GM12865 (cell line): ENCODE measurements around the gene GLI3.
A peak's percentile ranks its signal among the peaks of the same experiment; 100 is the strongest.

Experiments
- DNase-seq: peaks from one replicate; pipeline ENCODE4 v3.0.0; 2010; ENCODE audit warnings: low read depth
- H3K4me3 ChIP-seq: 2 replicates; pipeline ENCODE4 v1.5.1; 2011; ENCODE audit warnings: mild to moderate bottlenecking, low read depth, low read length, control low read depth
- TF ChIP-seq, protein P1 (sequence below): IDR thresholded peaks from 2 replicates; pipeline ENCODE4 v1.5.1; 2011; ENCODE audit warnings: low read length, control low read depth, low read depth, inconsistent platforms; ENCODE audit not compliant: insufficient read depth; ENCODE audit errors: missing control alignments

Gene GLI3

DNA sequence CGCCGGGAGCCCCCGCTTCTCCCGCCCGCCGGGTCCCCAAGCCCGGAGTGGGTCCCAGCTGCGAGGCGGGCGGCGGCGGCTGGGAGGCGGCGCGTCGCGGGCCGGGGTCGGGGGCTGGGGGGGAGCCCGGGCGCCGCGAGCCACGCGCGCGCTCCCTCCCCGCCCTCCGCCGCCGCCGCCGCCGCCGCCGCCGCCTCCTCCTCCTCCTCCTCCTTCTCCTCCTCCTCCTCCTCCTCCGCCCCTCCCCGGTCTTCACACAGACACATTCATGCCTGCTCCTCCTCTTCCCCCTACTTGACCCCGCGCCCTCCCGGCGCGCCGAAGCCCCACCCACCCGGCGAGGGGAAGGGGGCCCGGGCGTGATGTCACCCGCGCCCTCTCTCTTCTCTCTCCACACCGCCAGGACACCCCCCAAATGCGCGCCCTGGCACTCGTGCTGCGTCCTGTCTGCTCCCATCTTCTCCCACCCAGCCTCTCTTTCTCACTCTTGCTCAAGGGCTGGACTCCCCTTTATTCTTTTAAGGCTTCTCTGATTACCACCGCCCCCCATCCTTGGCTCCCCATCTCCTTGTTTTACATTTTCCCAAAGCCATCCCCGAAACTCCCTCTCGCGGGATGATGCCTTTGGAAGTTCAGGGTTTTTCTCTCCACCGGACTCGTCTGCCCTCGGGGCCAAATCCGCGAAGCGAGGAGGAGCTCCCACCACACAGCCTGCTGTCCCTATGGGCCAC, 967 bp upstream of the GLI3 start:
- TF ChIP-seq, protein P1, sequence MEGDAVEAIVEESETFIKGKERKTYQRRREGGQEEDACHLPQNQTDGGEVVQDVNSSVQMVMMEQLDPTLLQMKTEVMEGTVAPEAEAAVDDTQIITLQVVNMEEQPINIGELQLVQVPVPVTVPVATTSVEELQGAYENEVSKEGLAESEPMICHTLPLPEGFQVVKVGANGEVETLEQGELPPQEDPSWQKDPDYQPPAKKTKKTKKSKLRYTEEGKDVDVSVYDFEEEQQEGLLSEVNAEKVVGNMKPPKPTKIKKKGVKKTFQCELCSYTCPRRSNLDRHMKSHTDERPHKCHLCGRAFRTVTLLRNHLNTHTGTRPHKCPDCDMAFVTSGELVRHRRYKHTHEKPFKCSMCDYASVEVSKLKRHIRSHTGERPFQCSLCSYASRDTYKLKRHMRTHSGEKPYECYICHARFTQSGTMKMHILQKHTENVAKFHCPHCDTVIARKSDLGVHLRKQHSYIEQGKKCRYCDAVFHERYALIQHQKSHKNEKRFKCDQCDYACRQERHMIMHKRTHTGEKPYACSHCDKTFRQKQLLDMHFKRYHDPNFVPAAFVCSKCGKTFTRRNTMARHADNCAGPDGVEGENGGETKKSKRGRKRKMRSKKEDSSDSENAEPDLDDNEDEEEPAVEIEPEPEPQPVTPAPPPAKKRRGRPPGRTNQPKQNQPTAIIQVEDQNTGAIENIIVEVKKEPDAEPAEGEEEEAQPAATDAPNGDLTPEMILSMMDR: no peak
- peak; percentile 16 for DNase-seq
- H3K4me3 ChIP-seq: peak overlapping the region; percentile 85

DNA sequence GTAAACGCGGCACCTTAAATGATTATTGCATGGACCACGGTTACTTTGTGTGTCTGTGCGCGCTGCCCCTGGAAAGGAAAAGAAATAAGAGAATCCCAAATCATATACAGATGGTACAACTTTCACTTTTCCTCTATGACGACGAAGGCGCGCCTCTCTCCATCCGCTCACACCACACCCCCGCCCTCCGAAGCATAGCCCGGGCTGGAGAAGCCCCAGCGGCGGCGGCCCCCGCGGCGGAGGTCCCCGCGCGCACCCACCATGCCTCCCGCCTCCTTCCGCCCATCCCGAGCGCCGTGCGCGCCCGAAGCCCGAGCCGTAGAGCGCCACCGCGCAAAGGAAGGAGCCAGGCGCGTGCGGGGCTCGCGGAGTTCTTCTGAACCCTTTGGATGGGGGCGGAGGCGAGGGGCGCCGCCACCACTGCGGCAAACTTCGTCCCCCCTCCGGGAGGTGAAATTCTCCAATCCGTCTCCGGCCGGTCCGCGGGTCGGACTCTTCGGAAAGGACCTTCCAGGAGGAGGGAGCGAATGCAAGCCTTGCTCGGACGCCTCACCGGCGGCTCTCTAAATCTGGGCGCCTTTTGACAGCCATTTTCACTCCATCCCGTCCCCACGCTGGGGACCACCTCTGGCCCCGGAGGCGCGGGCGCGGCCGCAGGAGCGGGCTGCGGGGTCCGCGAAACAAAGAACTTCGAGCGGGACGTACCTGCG, 588 bp downstream of the GLI3 start:
- no peak for DNase-seq
- H3K4me3 ChIP-seq: peak overlapping the region; percentile 56
- TF ChIP-seq, protein P1: no peak

DNA sequence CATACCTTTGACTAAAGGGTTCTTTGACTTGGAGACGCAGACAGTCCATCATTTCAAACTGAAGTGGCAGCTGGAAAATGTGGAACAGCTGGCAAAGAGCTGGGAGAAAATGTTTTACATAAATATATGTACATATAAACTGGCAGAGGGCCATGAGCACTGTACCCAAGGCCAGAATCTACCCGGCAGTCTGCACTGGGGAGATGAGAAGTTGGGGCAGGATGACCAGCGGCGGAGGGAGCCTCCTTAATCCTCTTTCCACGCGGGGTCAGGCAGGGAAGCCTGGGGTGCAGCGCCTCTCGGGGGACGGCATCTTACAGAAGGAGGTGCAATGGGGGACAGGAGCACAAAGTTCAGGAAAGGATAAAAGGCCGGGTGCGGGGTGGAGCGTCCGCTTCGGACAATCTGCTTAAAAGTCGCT, 1.3 kb downstream of the GLI3 start:
- DNase-seq: no peak
- H3K4me3 ChIP-seq: no peak overlapping the region
- TF ChIP-seq, protein P1: no peak

DNA sequence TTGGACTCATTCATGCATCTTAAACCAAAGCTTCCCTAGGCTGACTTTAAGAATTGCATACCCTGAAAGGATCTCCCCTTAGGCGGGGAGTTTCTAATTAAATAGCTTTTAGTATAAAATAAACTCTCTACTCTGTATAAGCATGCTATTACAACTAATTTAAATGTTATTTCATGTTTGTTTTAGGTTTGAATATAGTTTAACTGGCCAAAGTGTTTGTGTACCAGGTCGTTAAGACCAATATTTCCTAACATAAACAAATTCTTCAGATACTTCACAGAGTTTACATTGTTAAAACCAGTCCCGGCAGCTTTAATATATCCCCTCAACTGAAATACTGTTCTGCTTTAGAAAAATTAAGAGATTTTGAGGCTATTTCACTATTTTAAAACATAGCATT, 2.3 kb downstream of the GLI3 start:
- DNase-seq: no peak
- H3K4me3 ChIP-seq: no peak overlapping the region
- TF ChIP-seq, protein P1: no peak

DNA sequence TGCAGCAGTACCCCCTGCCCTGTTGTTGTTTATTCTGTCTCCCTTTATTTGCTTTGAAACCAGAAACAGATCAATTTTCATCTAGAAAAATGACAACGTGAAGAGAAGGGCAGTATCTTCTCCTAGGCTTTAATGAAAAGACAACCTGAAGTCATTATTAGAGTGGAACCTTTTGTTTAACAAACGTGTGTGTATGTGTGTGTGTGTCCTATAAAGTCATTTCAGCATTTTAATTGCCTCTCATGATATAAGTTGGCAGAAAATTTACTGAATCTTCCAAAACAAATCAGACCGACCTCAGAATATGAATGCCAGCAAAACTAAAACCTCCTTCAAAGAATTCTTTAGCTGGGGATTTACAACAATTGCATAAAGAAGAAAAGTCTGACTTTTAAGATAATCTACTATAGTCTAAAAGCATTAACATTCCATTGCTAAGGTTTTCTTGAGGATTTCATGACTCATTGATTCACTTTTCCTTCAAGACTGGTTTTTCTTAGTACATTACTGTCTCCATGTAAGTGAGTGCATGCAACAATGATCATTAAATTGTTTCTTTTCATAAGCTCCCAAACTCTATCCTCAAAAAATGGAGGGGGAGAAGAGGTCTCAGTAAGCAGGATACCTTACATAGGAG, 3.2 kb downstream of the GLI3 start:
- no peak for DNase-seq
- TF ChIP-seq, protein P1: no peak
- no peak overlapping the region for H3K4me3 ChIP-seq

DNA sequence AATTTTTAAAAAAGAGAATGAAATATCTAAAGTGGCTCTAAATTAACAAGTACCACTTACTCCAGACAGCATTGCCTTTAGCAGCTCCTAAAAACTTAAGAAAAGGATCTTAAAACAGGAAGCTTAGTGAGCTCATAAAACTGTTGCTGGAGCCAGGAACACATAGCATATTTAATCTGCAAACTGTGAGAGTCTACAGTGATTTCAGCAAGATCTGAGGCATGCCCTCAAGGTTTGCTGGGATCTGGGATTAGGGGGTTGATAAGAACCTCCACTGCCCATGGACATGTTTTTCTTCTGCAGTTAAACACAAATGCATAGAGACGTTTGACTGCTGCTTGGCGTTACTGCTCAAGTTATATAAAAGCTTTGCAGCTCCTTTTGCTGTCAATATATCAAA, 3.8 kb downstream of the GLI3 start:
- TF ChIP-seq, protein P1: no peak
- H3K4me3 ChIP-seq: no peak overlapping the region
- DNase-seq: no peak

DNA sequence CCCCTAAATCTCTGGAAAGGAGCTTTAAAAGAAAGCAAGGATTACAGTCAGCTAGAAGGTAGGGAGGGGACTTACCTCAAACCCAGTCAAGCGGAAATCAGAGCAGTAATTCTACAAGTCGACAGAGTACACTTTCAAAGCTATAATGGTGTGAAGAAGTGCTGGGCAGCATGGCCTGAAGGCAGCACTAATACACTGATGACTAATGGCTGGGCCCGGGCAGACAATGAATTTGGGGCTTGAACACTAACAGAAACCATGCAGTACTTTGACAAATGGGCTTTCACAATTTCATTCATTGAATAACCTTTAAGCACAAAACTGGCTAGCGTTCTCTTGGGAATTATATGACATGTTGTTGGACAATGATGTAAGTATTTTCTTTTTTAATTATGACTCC, 4.7 kb downstream of the GLI3 start:
- no peak for DNase-seq
- TF ChIP-seq, protein P1: no peak
- H3K4me3 ChIP-seq: no peak overlapping the region
